Ovary (tissue), 9 donors: ENCODE measurements around the gene RAC3. TPM values are rescaled to one million over a fixed set of nuclear protein-coding genes. Genes with fewer than 3 reads are reported as not detected.

ENCODE experiments used
- DNase-seq, 5 donors: peaks; one replicate each; pipeline ENCODE4 v3.0.0-alpha.2; 2019 to 2020
- H3K27ac ChIP-seq, 2 donors: fragments of 200-600 bp; one replicate each; pipeline versions ENCODE4 v1.5.1 to v1.8.0; 2019 to 2022
- H3K27me3 ChIP-seq: fragments of 200-600 bp; one replicate; pipeline ENCODE4 v1.8.0; 2022
- H3K36me3 ChIP-seq: fragments of 200-600 bp; sonication (generic); one replicate; pipeline ENCODE4 v1.5.1; 2019
- H3K4me1 ChIP-seq: one replicate; pipeline ENCODE4 v1.8.1; 2013; ENCODE audit warnings: mild to moderate bottlenecking, moderate library complexity; ENCODE audit not compliant: insufficient read depth
- H3K4me3 ChIP-seq: fragments of 200-600 bp; sonication (generic); one replicate; pipeline ENCODE4 v1.5.1; 2017
- H3K9me3 ChIP-seq, 2 donors: fragments of 200-600 bp in 1 of 2; sonication (generic) in 1 of 2; one replicate each; pipeline versions ENCODE4 v1.5.1 to v1.8.1; 2013 to 2019; ENCODE audit warnings: mild to moderate bottlenecking in 1 of 2, moderate library complexity in 1 of 2
- EP300 ChIP-seq: sonication (generic); formaldehyde crosslinking; IDR thresholded peaks from one replicate; pipeline ENCODE4 v1.6.1; 2017; ENCODE audit warnings: antibody characterized with exemption
- POLR2A ChIP-seq: fragments of 450-650 bp; IDR thresholded peaks from one replicate; pipeline ENCODE4 v1.6.1; 2017; ENCODE audit warnings: antibody characterized with exemption, mild to moderate bottlenecking, moderate library complexity
- WGBS, 3 donors: extraction: QIAGEN DNeasy Blood & Tissue Kit in 1 of 3; methylation state at CpG; one replicate each; pipeline versions ENCODE4 v1.1.5 to v1.1.7; 2013 to 2017; 5-methylcytosine and 5-hydroxymethylcytosine counted together
- intact Hi-C, 4 donors: fragments of 100-400 bp; cut with DNase I; formaldehyde crosslinking; loops; one replicate each; pipeline versions ENCODE4 v1.11.0 to v1.15.1; 2022 to 2023
- polyA plus RNA-seq, 2 donors: library from polyadenylated mRNA; stranded (reverse); fragments of 200-250 nt in 1 of 2; fragments of 350-450 nt in 1 of 2; fragmentation: Illumina TruSeq in 1 of 2; extraction: RNeasy Lipid Tissue Mini Kit (QIAGEN cat#74804) in 1 of 2; gene quantifications; one replicate each; pipeline ENCODE4 v1.2.3, GENCODE V29; 2013 to 2014
- total RNA-seq, 7 donors: library from RNA; depleted of rRNA in 2 of 7; stranded (reverse); fragments of >200 nt in 2 of 7; fragmentation: NEBNext Ultra II Directional in 3 of 7; extraction: Animal tissue kit (Norgen Biotek cat#: 25700) in 3 of 7; gene quantifications; one replicate each; pipeline versions ENCODE4 v1.1.0 to v1.2.4, GENCODE V29; 2016 to 2023
- TF ChIP-seq, protein P1 (sequence below), 3 donors: fragments of 450-650 bp in 2 of 3; fragments of 200-600 bp in 1 of 3; IDR thresholded peaks; one replicate each; pipeline versions ENCODE4 v1.5.1 to v1.8.0; 2016 to 2022; ENCODE audit warnings: antibody characterized with exemption in 3 of 3, mild to moderate bottlenecking in 1 of 3
- donor health status: DM: no; HTN: no; CAD: no; lungs with moderate emphysema.
- donor health status: DM: no; HTN: no; CAD: no.
- donor health status: Bipolar disorder and iron deficiency.
- donor health status: DM: yes; HTN: yes; CAD: no.
- donor health status: DM: no; HTN: no; CAD: no.
- donor health status: DM: yes; HTN: yes; CAD: no.

Gene RAC3
- total and polyA plus RNA-seq, 9 donors = 0.40 to 7.8 (median 3.3) TPM

GRCh38 chr17:82023447-82024241 lies 7.8 kb upstream of the RAC3 start:
- no peak overlapping the region for H3K27ac ChIP-seq

DNA sequence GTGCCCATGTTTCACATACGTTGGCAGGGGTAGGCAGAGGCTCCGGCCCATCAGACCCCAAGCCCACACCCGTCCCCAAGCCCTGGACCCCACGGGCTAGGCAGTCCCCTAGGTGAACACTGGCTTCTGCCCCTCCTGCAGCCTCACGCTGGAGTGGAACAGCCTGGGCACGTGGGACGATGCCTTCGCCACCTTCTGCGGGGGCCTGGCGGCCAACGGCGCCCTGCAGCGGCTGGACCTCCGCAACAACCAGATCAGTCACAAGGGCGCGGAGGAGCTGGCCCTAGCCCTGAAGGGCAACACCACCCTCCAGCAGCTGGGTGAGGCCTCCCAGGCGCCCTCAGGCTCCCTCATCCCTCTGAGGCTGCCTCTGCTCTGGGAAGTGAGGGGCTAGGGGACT lies 6.6 kb upstream of the RAC3 start:
- H3K4me1 ChIP-seq = peaks cover 8% of the 10 kb centered on the region
- intact Hi-C loops = loop anchor here in 1 of 4 donors (10.0 kb wide), 1 partner anchor 300 kb away; no protein-coding TSS in a partner anchor
- H3K27ac ChIP-seq = no peak overlapping the region
- no peaks in the 10 kb centered on the region for H3K9me3 ChIP-seq
- no peak overlapping the region for H3K4me3 ChIP-seq
- no peaks in the 10 kb centered on the region for H3K36me3 ChIP-seq
- 91 to 95% (median 92%) methylated on average over 9 to 17 of the region's 17 CpGs for WGBS, 3 donors
- no peaks in the 10 kb centered on the region for H3K27me3 ChIP-seq
- no peak for DNase-seq
- TF ChIP-seq, protein P1, sequence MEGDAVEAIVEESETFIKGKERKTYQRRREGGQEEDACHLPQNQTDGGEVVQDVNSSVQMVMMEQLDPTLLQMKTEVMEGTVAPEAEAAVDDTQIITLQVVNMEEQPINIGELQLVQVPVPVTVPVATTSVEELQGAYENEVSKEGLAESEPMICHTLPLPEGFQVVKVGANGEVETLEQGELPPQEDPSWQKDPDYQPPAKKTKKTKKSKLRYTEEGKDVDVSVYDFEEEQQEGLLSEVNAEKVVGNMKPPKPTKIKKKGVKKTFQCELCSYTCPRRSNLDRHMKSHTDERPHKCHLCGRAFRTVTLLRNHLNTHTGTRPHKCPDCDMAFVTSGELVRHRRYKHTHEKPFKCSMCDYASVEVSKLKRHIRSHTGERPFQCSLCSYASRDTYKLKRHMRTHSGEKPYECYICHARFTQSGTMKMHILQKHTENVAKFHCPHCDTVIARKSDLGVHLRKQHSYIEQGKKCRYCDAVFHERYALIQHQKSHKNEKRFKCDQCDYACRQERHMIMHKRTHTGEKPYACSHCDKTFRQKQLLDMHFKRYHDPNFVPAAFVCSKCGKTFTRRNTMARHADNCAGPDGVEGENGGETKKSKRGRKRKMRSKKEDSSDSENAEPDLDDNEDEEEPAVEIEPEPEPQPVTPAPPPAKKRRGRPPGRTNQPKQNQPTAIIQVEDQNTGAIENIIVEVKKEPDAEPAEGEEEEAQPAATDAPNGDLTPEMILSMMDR (IDR thresholded peaks at IDR 0.05) = no peak
- TF ChIP-seq EP300 = no peak
- no peak for TF ChIP-seq POLR2A

More at GRCh38 chr17:82023447-82024241, 7.8 kb upstream of the RAC3 start:
- H3K4me3 ChIP-seq = peak overlapping the region; percentile 89
- WGBS, 3 donors = 5 to 9% (median 7%) methylated on average over 33 to 55 of the region's 55 CpGs
- no peaks in the 10 kb centered on the region for H3K9me3 ChIP-seq
- no peaks in the 10 kb centered on the region for H3K36me3 ChIP-seq
- TF ChIP-seq, protein P1 (IDR thresholded peaks at IDR 0.05) = no peak
- TF ChIP-seq EP300 = no peak
- no peak for TF ChIP-seq POLR2A
- intact Hi-C loops = loop anchor here in 1 of 4 donors (10.0 kb wide), 1 partner anchor 301 kb away; no protein-coding TSS in a partner anchor
- no peaks in the 10 kb centered on the region for H3K27me3 ChIP-seq
- H3K4me1 ChIP-seq = peaks cover 8% of the 10 kb centered on the region
- no peak for DNase-seq

DNA sequence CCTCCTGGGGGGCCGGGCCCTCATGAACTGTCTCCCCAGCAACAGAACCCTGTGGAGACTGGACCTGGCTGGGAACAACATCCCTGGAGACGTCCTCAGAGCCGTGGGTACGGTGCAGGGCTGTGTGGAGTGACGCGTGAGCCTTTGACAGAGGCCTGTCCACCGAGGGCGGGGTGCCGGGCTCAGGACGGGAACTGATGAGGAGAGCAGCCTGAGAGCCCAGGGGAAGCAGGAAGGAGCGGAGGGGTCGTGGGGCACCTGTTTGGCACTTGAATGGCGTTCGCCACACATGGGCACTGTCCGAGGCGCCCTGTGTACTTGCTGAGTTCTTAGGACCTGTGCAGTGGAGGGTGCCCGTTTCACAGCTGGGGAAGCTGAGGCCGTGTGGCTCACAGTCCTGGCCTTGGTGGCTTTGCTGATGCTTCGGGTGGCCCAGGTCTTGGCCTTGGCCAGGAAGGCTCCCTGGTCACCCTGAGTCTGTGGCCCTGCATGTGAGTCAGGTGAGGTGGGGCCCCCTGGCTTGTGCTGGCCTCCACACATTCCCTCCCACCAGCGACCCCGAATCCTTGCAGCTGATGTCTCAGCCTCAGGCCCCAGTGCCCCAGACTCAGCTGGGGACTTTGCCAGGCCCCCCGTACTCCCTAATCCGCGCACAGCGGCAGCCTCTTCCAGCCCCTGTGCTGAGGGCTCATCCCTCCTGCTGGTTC lies 5.9 kb upstream of the RAC3 start:
- Histone ChIP-seq H3K27ac (no peak overlapping the region), H3K36me3 (no peaks in the 10 kb centered on the region), H3K9me3 (no peaks in the 10 kb centered on the region), H3K27me3 (no peaks in the 10 kb centered on the region), H3K4me1 (peaks cover 11% of the 10 kb centered on the region), H3K4me3 (no peak overlapping the region)
- TF ChIP-seq EP300 = no peak
- TF ChIP-seq POLR2A = no peak
- TF ChIP-seq, protein P1 (IDR thresholded peaks at IDR 0.05) = no peak
- DNase-seq = no peak
- WGBS, 3 donors = 89 to 95% (median 92%) methylated on average over 24 to 25 of the region's 25 CpGs
- intact Hi-C loops = loop anchor here in 1 of 4 donors (10.0 kb wide), 1 partner anchor 299 kb away; no protein-coding TSS in a partner anchor

DNA sequence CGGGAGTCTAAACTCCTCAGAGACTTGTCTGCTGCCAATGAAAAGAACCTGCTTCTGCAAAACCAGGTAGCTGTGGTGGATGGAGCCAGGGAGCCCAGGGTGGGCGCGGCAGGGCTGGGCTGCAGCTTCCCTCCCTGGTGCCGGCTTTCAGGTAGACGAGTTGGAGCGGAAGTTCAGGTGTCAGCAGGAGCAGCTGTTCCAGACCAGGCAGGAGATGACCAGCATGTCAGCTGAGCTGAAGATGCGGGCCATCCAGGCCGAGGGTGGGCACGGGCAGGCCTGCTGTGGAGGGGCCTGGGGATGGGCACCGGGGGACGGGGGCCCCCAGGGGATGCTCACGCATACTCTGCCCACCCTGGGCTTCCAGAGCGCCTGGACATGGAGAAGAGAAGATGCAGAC lies 3.2 kb upstream of the RAC3 start:
- no peaks in the 10 kb centered on the region for H3K9me3 ChIP-seq
- intact Hi-C loops = loop anchor here in 1 of 4 donors (10.0 kb wide), 1 partner anchor 297 kb away; no protein-coding TSS in a partner anchor

More for the DNA sequence above, 3.2 kb upstream of the RAC3 start:
- no peak for TF ChIP-seq POLR2A
- TF ChIP-seq, protein P1 (IDR thresholded peaks at IDR 0.05) = no peak
- TF ChIP-seq EP300 = no peak
- DNase-seq = no peak
- Histone ChIP-seq H3K4me1 (peaks cover 8% of the 10 kb centered on the region), H3K36me3 (no peaks in the 10 kb centered on the region), H3K27ac (no peak overlapping the region), H3K4me3 (no peak overlapping the region), H3K27me3 (no peaks in the 10 kb centered on the region)
- 96 to 98% (median 96%) methylated on average over 9 to 13 of the region's 13 CpGs for WGBS, 3 donors
